AG08395 (cell line): ENCODE measurements around the gene HSH2D.

ENCODE experiments used
- DNase-seq: peaks from one replicate; pipeline ENCODE4 v3.0.0; 2012; ENCODE audit warnings: mixed read lengths, low spot score

HSH2D gene

DNA sequence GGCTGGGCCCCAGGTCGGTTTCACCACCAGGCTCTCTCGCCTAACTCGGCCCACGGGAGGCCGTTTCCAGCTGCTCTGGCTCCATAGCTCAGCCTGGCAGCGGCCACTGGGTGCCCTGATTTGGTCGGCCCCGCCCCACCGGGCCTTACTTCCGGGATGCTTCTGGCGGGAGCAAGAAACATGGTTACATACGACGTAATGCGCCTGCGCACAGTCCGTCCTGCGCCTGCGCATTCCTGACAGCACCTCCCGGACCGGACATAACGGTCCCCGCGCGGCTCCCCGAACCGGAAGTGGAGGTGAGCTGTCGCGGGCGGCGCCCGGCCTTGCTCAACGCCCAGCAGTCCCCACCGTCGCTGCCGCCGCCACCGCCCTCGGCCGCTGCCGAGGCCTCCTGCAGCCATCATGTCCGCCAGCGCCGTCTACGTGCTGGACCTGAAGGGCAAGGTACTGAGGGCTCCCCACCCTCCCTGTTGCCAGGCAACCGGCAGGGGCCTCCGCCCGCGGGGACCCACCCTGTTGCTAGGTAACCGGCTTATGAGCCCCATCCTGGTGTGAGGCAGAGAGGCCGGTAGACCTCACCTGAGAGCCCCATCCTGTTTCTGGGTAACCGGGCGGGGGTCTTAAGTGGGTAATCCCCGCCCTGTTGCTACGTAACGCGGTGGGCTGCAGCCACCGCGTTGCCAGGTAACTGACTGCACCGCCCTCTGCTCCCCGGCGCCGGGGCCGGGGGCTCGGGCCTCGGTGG lies 54.3 kb downstream of the HSH2D start, which contains the start of gene AP1M1:
TSS of gene AP1M1 (plus strand) at position 290 of the 748 bp plus-strand sequence. CDS start at position 406, 116 bp downstream.
- DNase-seq: peak; percentile 98

DNA sequence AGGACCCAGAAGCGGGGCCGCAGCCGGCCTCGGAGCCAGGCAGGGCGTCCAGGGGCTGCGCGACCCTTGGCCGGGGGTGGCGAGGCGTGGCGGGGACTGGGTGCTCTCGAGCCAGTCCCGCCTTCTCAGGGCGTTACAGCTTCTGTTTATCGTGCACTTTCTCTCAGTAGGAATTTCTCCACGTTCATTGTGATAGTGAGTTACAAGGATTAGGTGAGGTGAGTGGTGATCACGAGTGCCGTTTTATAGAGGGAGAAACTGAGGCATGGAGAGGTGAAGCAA lies 54.8 kb downstream of the HSH2D start:
- DNase-seq: no peak

DNA sequence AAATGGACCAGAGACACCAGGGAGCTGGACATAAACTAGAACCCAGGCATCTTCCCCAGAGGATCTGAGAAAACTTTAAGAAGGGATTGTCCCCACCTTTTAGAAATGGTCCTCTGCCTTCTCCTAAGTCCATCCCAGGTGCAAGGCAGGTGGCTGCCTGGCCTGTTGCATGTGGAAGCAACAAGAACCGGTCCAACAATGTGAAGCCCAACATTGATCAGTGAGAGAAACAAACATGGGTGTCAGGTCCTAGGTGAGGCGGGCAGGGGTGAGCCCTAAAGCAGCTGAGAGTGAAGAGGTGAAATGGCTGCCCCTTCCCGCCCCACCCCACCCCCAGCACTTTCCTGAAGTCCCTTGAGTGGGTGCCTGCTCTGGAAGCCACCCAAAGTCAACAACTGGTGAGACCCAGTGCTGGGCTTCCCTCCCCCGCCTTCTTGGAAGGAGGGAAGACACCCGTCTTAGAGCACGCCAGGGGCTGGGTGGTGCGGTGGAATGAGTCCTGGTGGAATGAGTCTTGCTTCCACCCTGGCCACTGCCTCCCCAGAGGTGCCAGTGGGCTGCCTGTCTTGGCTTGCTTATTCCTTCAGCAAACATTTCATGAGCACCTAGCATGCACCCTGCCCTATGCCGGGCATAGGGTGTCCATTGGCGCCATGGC lies 55.9 kb downstream of the HSH2D start:
- no peak for DNase-seq

DNA sequence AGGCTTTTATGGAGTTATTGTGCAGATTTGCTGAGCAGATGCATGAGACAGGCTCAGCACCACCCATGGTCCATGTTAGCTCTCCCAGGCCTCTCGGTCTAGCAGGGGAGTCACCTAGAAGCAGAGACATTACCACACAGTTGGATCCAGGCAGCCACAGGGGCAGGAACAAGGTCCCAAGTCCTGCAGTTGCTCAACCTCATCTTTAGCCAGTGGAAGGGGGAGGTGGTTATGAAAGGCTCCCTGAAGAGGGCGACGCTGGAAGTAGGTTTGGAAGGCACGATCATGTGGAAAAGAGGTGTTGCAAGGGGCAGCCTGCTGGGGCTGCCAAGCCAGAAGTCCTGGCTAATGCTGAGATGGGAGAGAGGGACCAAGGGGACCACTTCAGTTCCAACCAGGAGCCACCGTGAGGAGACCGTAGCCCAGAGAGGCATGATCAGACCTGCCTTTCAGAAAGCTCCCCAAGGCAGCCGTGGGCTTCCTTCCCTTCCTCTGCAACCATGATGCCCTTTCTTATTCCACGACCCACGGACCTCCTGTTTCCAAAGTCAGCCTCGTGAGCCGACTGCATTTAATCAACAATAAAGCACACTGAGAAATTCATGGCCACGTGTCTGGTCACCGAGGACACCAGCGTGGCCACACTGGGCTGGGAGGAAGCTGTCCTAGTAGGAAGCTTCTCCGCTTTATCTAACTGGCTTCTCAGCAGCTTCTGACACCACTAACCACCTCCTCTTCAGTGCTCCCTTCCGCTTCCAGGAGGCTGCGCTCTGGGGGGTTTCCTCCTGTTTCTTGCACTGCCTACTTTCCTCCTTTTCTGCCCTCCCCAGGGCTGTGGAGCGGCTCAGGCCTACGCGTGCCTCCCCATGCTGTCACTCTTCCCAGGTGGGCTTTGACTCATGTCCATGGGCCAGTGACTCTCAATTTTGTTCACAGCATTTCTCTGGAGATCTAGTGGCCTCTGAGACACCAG lies 56.8 kb downstream of the HSH2D start:
- DNase-seq: peak; percentile 41

DNA sequence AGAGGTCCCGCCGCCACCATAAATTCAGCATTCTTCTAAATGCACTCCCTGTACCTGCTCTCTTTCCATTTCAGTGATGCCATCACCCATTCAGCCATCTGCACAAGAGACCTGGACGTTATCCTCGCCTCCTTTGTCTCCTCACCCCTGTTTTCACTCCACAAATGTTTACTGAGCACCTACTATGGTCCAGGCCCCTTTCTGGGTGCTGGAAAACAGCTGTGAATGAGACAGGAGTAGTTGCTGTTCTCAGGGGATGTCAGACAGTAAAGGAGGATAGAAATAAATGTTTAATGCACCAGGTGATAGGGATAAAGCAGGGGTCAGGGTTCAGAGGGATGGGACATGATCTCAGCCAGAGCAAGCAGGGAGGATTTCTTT lies 57.5 kb downstream of the HSH2D start:
- no peak for DNase-seq

DNA sequence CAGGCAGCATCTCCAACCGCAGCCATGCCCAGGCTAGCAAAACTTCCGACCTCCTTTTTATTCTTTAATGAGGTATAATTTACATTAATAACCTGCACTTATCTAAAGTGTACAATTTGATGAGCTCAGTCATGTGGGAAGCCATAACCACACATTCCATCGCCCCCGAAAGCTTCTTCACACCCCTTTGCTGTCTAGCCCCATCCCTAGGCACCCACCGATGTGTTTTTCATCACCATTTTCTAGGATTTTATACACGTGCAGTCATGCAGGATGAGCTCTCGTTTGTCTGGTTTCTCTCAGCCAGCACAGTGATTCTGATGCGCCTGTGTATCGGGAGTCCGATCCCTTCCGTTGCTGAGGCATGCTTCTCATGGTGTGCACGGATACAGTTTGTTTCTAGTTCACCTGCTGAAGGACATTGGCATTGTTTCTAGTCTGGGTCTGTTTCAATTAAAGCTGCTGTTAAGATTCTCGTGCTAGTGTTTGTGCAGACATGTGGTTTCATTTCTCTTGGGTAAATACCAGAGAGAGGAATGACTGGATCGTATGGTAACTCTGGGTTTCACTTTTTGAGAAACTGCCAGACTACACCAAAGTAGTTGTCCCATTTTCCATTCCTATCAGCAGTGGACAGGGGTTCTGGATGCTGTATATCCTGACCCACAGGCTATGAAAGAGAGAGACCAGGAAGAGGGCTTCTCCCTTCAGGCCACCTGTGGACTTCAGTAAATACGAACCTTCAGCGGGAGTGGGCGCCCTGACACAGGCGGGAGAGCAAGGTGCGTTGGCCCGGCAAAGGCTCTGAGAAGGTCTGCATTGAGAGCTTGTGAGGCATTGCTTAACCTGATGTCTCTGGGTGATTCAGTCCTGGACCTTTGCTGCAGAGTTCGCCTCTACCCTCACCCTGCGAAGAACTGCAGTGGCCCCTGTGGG lies 59.1 kb downstream of the HSH2D start:
- DNase-seq: peak; percentile 65

DNA sequence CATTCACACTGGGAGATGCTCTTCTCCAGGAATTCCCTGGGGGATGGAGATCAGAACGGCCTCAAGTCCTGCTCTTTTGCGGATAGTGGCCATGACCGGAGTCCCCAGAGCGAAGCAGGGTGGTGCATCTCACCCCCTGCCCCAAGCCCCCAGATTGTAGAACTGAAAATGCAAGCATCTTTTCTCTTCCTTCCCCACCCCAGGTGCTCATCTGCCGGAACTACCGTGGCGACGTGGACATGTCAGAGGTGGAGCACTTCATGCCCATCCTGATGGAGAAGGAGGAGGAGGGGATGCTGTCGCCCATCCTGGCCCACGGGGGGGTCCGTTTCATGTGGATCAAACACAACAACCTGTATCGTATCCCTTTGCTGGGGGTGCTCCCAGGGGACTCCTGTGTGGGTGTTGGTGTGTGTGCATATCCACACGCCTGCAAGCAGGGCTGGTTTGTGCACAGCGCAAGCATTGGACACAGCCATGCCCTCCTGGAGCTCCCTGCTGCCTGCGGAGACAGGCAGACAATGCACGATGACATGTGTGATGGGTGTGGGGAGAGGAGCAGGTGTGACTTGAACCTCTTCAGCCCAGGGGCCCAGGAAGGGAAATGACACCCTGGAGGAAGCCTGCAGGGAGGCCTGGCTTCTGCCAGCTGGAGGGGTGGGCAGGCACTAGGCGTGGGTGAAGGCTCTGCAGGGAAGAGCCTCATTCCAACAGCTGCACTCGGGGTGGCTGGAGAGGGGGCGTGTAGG lies 59.9 kb downstream of the HSH2D start:
- DNase-seq: no peak

DNA sequence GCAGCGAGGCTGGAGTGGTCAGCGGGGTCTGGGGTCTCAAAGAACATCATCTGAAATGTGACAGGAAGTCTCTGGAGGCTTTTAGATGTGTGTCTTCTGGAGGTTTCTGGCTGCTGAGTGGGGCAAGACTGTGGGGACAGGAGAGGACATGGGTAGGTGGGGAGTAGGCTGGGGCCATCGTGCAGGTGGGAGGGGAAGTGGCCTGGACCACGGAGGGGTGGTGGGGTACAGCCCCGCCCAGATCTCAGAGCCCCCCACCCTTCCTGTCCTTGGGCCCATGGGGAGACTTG lies 60.5 kb downstream of the HSH2D start:
- DNase-seq: no peak

DNA sequence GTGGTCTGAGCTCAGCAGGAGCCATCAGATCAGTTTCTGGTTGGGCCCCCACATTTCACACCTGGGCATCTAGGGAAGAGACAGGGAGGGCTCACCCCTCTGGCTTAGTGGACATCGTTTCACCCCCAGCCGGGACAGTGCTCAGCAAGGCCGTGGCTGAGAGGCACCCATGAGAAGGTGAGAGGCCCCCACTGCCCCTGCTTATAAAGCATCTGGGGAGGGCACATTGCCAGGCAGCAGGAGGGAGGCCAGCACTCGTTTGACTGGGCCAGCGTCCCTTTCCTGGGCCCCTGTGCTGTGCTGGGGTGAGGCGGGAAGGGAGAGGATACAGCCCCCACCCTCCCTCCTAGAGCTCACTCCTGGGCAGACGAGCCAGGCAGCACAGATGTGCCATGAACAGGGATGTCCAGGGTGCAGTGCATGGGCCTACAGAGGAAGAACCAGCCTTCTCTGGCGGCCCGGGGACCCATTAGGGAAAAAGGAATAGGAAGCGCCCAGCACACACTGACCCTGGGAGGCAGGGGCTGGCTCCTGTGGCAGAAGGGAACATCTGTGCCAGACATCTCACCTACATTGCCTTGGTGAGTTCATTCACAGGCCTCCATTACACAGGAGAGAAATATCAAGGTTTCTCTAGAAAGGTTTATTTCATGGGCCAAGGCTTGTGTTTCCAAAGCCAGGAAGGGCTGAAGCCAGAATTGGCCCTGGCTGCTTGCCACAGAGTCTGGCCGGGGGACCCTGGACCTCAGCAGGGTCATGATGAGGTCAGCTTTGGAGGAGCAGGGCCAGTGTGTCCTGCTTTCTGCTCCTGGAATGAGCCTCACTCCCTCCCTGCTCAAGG lies 61.9 kb downstream of the HSH2D start:
- DNase-seq: no peak

DNA sequence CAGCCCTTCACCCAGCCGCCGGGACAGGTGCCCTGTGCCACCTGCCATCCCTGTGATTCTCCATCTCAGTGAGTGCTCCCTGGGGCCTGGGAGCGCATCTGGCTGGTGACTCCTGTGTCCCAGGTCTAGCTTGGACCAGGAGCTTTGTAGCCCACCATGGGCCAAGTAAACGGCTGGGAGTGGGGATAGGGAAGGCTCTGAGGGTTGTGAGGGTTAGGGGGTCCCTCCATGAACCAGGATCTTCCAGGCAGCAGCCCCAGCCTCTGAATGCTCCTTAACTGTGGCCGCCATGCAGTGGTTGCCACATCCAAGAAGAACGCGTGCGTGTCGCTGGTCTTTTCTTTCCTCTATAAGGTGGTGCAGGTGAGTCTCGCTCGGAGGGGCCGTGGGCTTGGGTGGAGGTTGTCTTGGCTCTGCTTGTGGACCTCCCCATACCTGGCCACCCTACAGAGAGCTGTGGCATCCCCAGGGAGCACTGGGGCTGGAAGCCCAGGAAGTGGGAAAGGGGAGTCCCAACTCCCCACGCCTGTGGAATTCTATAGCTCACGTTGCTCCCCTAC lies 62.6 kb downstream of the HSH2D start:
- no peak for DNase-seq

DNA sequence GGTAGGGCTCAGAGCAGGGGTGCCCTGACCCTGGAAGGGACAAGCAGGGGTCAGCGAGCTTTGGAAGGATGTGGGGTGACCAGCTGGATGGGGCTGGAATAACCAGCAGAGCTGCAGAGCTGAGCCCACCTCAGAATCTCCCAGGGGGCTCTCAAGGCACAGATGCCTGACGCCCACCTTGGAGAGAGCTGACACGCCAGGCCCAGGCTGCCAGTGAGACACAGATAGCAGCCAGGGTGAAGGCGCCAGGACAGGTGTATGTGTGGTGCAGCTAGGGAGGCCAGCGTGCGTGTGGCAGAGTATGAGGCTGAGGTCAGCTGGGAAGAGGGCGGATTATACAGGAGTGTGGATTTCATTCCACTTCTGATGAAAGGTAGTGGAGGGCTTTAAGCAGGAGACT lies 63.2 kb downstream of the HSH2D start:
- DNase-seq: no peak

DNA sequence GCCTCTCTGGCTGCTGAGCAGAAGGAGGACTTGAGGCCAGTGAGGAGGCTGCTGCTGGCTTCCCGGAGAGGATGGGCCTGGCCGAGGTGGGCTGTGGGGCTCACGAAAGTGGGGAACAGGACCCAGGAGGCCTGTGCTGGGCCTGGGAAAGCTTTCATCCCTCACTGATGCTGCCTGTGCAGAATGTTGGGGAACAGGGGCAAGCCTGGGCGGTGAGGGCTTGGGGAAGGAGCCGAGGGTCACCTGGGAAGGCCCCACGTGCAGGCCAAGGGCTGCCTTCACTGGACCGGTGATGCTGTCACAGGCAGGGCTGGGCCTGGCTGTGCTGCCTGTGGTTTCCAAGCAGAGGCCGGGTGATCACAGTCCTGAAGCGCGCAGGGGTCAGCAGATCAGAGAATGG lies 63.6 kb downstream of the HSH2D start:
- no peak for DNase-seq

DNA sequence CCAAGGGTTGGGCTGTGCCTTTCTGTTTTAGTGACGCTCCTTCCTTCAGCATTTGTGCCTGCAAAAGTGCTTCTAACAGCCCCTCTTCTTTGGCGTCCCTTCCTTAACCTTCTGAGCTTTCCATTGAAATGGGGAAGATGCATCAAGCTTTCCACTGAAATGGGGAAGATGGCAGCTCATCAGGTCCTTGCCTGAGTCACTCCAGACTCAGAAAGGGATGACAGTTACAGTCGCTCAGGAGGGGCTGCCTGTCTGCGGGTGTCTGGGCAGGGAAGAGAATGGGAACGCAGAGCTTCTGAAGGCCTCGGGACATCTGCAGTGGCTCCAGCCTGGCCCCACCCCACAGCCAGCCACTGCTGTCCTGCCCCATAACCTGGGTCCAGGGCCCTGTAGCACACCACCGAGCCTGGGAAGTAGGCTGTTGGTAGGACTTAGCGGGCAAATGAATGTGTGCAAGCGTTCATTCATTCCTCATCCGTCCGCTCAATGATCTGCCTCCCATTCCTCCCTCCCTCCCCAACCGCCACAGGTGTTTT lies 64.1 kb downstream of the HSH2D start:
- DNase-seq: no peak
